Chondrocyte (in vitro differentiated cells): ENCODE data around the gene CD177. TPM values are rescaled to one million over a fixed set of nuclear protein-coding genes. Genes with fewer than 3 reads are reported as not detected.
"Not testable (repeated sequence)": the region's sequence is repeated elsewhere in the genome, so short reads cannot be mapped to it uniquely, and the experiment has no call there.

Experiments used
- DNase-seq: peaks from one replicate; pipeline ENCODE4 v3.0.0; 2021; ENCODE audit warnings: mixed read lengths, low spot score
- H3K27ac Mint-ChIP-seq: one replicate; pipeline ENCODE4 v1.8.0; 2021; ENCODE audit warnings: mild to moderate bottlenecking, moderate library complexity, mixed read lengths; ENCODE audit not compliant: unreplicated experiment
- H3K27me3 Mint-ChIP-seq: 2 replicates; pipeline ENCODE4 v1.8.0; 2021; ENCODE audit warnings: low read depth, mixed read lengths
- H3K36me3 Mint-ChIP-seq: 2 replicates; pipeline ENCODE4 v1.8.0; 2021; ENCODE audit warnings: low read depth, mixed read lengths
- H3K4me1 Mint-ChIP-seq: 2 replicates; pipeline ENCODE4 v1.8.0; 2021; ENCODE audit warnings: low read depth, mild to moderate bottlenecking, mixed read lengths
- H3K4me3 Mint-ChIP-seq: one replicate; pipeline ENCODE4 v1.8.0; 2021; ENCODE audit warnings: mild to moderate bottlenecking, moderate library complexity, mixed read lengths; ENCODE audit not compliant: unreplicated experiment
- H3K9me3 Mint-ChIP-seq: 2 replicates; pipeline ENCODE4 v1.8.0; 2021; ENCODE audit warnings: low read depth, mixed read lengths
- CTCF ChIP-seq: fragments of 200-600 bp; sonication (generic); IDR thresholded peaks from 2 replicates; pipeline ENCODE4 v1.5.0; 2021; ENCODE audit warnings: antibody characterized with exemption, mild to moderate bottlenecking, moderate library complexity
- total RNA-seq: library from RNA; stranded (reverse); gene quantifications from 3 replicates; pipeline ENCODE4 v1.2.1, GENCODE V29; 2021

CD177 gene
- total RNA-seq, 1 donor from 2014 or later = not detected

GRCh38 chr19:43337737-43338136, 15.7 kb upstream of the CD177 start:
- no peaks in the 10 kb centered on the region for H3K36me3 Mint-ChIP-seq
- H3K4me3 Mint-ChIP-seq = no peak overlapping the region
- no peaks in the 10 kb centered on the region for H3K4me1 Mint-ChIP-seq
- TF ChIP-seq CTCF = no peak
- DNase-seq = no peak
- H3K9me3 Mint-ChIP-seq = peaks cover 5% of the 10 kb centered on the region
- no peak overlapping the region for H3K27ac Mint-ChIP-seq
- peaks cover 3% of the 10 kb centered on the region for H3K27me3 Mint-ChIP-seq

- TF ChIP-seq CTCF = no peak
- no peak overlapping the region for H3K4me3 Mint-ChIP-seq
- no peaks in the 10 kb centered on the region for H3K4me1 Mint-ChIP-seq
- peaks cover 5% of the 10 kb centered on the region for H3K9me3 Mint-ChIP-seq
- H3K27me3 Mint-ChIP-seq = peaks cover 3% of the 10 kb centered on the region
- no peak for DNase-seq
- no peak overlapping the region for H3K27ac Mint-ChIP-seq
- H3K36me3 Mint-ChIP-seq = peaks cover 1% of the 10 kb centered on the region
These were observed 15.0 kb upstream of the CD177 start for GRCh38 chr19:43338530-43338929.

- not testable (repeated sequence) for DNase-seq, H3K9me3 Mint-ChIP-seq, H3K27me3 Mint-ChIP-seq, H3K27ac Mint-ChIP-seq, H3K4me1 Mint-ChIP-seq, H3K4me3 Mint-ChIP-seq, H3K36me3 Mint-ChIP-seq
These were observed 14.1 kb upstream of the CD177 start for GRCh38 chr19:43339243-43339930.

GRCh38 chr19:43340101-43340500, 13.4 kb upstream of the CD177 start:
- H3K9me3 Mint-ChIP-seq, H3K4me3 Mint-ChIP-seq, H3K36me3 Mint-ChIP-seq, H3K4me1 Mint-ChIP-seq, H3K27me3 Mint-ChIP-seq, DNase-seq, H3K27ac Mint-ChIP-seq: not testable (repeated sequence)

GRCh38 chr19:43341098-43341497, 12.4 kb upstream of the CD177 start:
- not testable (repeated sequence) for H3K27me3 Mint-ChIP-seq, H3K4me1 Mint-ChIP-seq, DNase-seq, H3K36me3 Mint-ChIP-seq, H3K27ac Mint-ChIP-seq, H3K4me3 Mint-ChIP-seq, H3K9me3 Mint-ChIP-seq

- H3K4me3 Mint-ChIP-seq, H3K9me3 Mint-ChIP-seq, DNase-seq, H3K27ac Mint-ChIP-seq, H3K36me3 Mint-ChIP-seq, H3K4me1 Mint-ChIP-seq, H3K27me3 Mint-ChIP-seq: not testable (repeated sequence)
These were observed 11.4 kb upstream of the CD177 start for GRCh38 chr19:43342104-43342503.

- not testable (repeated sequence) for H3K4me3 Mint-ChIP-seq, H3K27me3 Mint-ChIP-seq, DNase-seq, H3K27ac Mint-ChIP-seq, H3K4me1 Mint-ChIP-seq, H3K36me3 Mint-ChIP-seq
- peaks cover 11% of the 10 kb centered on the region for H3K9me3 Mint-ChIP-seq
These were observed 9.1 kb upstream of the CD177 start for GRCh38 chr19:43344347-43344925.

- H3K4me3 Mint-ChIP-seq, H3K27ac Mint-ChIP-seq, H3K4me1 Mint-ChIP-seq, H3K36me3 Mint-ChIP-seq, DNase-seq: not testable (repeated sequence)
- peaks cover 11% of the 10 kb centered on the region for H3K27me3 Mint-ChIP-seq
- peaks cover 15% of the 10 kb centered on the region for H3K9me3 Mint-ChIP-seq
These were observed 3.7 kb upstream of the CD177 start for GRCh38 chr19:43349813-43350212.
